CD14-positive monocyte (primary cell): ENCODE data around the gene CKM. TPM values are rescaled to one million over a fixed set of nuclear protein-coding genes. Genes with fewer than 3 reads are reported as not detected.

Experiments
- DNase-seq, 3 donors: peaks; one replicate each; pipeline ENCODE4 v3.0.0-alpha.2; 2011 to 2022
- H2AFZ ChIP-seq: 2 replicates; pipeline ENCODE4 v1.6.0; 2012; ENCODE audit warnings: mild to moderate bottlenecking, low read depth, low read length, inconsistent platforms; ENCODE audit not compliant: insufficient read depth, poor library complexity, severe bottlenecking
- H3K27ac ChIP-seq, 2 donors: 1 replicate in 1 of 2; 2 replicates in 1 of 2; pipeline ENCODE4 v1.5.1; 2012 to 2013; ENCODE audit warnings: low read length in 2 of 2, control low read depth in 1 of 2, inconsistent platforms in 1 of 2, low read depth in 1 of 2, mild to moderate bottlenecking in 1 of 2
- H3K27me3 ChIP-seq, 2 donors: one replicate each; pipeline versions ENCODE4 v1.6.0 to v1.6.1; 2011 to 2013; ENCODE audit warnings: low read length in 2 of 2; ENCODE audit not compliant: control insufficient read depth in 2 of 2, insufficient read depth in 2 of 2
- H3K36me3 ChIP-seq, 2 donors: replicated peaks in 1 of 2; 1 replicate in 1 of 2; 2 replicates in 1 of 2; pipeline versions ENCODE4 v1.5.1 to v1.6.1; 2012 to 2013; ENCODE audit warnings: low read length in 2 of 2, control low read depth in 1 of 2, inconsistent platforms in 1 of 2, mild to moderate bottlenecking in 1 of 2; ENCODE audit not compliant: insufficient read depth in 2 of 2, control insufficient read depth in 1 of 2
- H3K4me1 ChIP-seq, 2 donors: 1 replicate in 1 of 2; 2 replicates in 1 of 2; pipeline versions ENCODE4 v1.5.1 to v1.6.1; 2012 to 2013; ENCODE audit warnings: low read length in 2 of 2, control low read depth in 1 of 2, inconsistent platforms in 1 of 2, mild to moderate bottlenecking in 1 of 2, moderate library complexity in 1 of 2; ENCODE audit not compliant: insufficient read depth in 2 of 2, control insufficient read depth in 1 of 2
- H3K4me2 ChIP-seq: replicated peaks from 2 replicates; pipeline ENCODE3; 2012; ENCODE audit warnings: low read length, moderate library complexity, mild to moderate bottlenecking; ENCODE audit not compliant: poor library complexity, severe bottlenecking; ENCODE audit errors: extremely low read depth
- H3K4me3 ChIP-seq, 3 experiments: fragments of 200-600 bp in 1 of 3; sonication (generic) in 1 of 3; replicated peaks in 1 of 3; 1 replicate in 2 of 3; 2 replicates in 1 of 3; pipeline ENCODE4 v1.5.1; 2011 to 2013; ENCODE audit warnings: low read length in 3 of 3, mild to moderate bottlenecking in 3 of 3, control low read depth in 2 of 3, low read depth in 2 of 3, inconsistent platforms in 1 of 3, moderate library complexity in 1 of 3
- H3K79me2 ChIP-seq: 2 replicates; pipeline ENCODE4 v1.6.0; 2012; ENCODE audit warnings: mild to moderate bottlenecking, control low read depth, inconsistent platforms, low read length, moderate library complexity; ENCODE audit not compliant: insufficient read depth
- H3K9ac ChIP-seq: 2 replicates; pipeline ENCODE4 v1.6.0; 2017; ENCODE audit warnings: low read length, mild to moderate bottlenecking; ENCODE audit not compliant: insufficient read depth, poor library complexity, severe bottlenecking
- H3K9me3 ChIP-seq, 2 donors: replicated peaks in 1 of 2; 1 replicate in 1 of 2; 2 replicates in 1 of 2; pipeline versions ENCODE4 v1.5.1 to v1.6.1; 2012 to 2013; ENCODE audit warnings: low read length in 2 of 2, control low read depth in 1 of 2; ENCODE audit not compliant: control insufficient read depth in 1 of 2, insufficient read depth in 1 of 2
- H4K20me1 ChIP-seq: 2 replicates; pipeline ENCODE4 v1.6.0; 2012; ENCODE audit warnings: mild to moderate bottlenecking, low read length, control low read depth, moderate library complexity; ENCODE audit not compliant: insufficient read depth
- H3K27ac Mint-ChIP-seq, 7 donors: one replicate each; pipeline ENCODE4 v1.8.0; 2020; ENCODE audit warnings: mild to moderate bottlenecking in 7 of 7, mixed read lengths in 7 of 7, moderate library complexity in 6 of 7, inconsistent platforms in 2 of 7
- H3K27me3 Mint-ChIP-seq, 3 donors: one replicate each; pipeline ENCODE4 v1.8.0; 2021 to 2022; ENCODE audit warnings: low read depth in 3 of 3, mild to moderate bottlenecking in 3 of 3, mixed read lengths in 3 of 3, moderate library complexity in 3 of 3, inconsistent platforms in 1 of 3
- H3K36me3 Mint-ChIP-seq, 2 donors: one replicate each; pipeline ENCODE4 v1.8.0; 2020; ENCODE audit warnings: mixed read lengths in 2 of 2, inconsistent platforms in 1 of 2, mild to moderate bottlenecking in 1 of 2
- H3K4me1 Mint-ChIP-seq: one replicate; pipeline ENCODE4 v1.8.0; 2020; ENCODE audit warnings: mild to moderate bottlenecking, mixed read lengths
- H3K4me3 Mint-ChIP-seq, 2 donors: one replicate each; pipeline ENCODE4 v1.8.0; 2020; ENCODE audit warnings: mild to moderate bottlenecking in 2 of 2, mixed read lengths in 2 of 2, moderate library complexity in 1 of 2
- H3K9me3 Mint-ChIP-seq, 7 donors: one replicate each; pipeline ENCODE4 v1.8.0; 2020 to 2022; ENCODE audit warnings: mixed read lengths in 7 of 7, mild to moderate bottlenecking in 6 of 7, moderate library complexity in 6 of 7, inconsistent platforms in 2 of 7
- CTCF ChIP-seq: fragments of 200-600 bp; IDR thresholded peaks from one replicate; pipeline ENCODE4 v1.8.0; 2022; ENCODE audit warnings: antibody characterized with exemption, mild to moderate bottlenecking
- WGBS: methylation state at CpG from one replicate; pipeline ENCODE4 v1.1.5; 2013; ENCODE audit warnings: missing lambda C conversion rate; ENCODE audit not compliant: insufficient coverage; 5-methylcytosine and 5-hydroxymethylcytosine counted together
- intact Hi-C, 2 donors: fragments of 100-400 bp; cut with micrococcal nuclease; formaldehyde crosslinking; loops; one replicate each; pipeline versions ENCODE4 v1.15.0 to v1.15.1; 2023
- polyA plus RNA-seq, 3 donors: library from polyadenylated mRNA; depleted of rRNA in 1 of 3; unstranded in 2 of 3; stranded (reverse) in 1 of 3; fragments of 300-500 nt in 2 of 3; fragments of >200 nt in 1 of 3; fragmentation: Illumina TruSeq in 2 of 3; gene quantifications; 1 replicate in 2 of 3; 2 replicates in 1 of 3; pipeline ENCODE4 v1.2.3, GENCODE V29; 2012 to 2021

Gene CKM
- polyA plus RNA-seq, 3 donors: 0.17 to 0.50 (median 0.24) TPM

DNA sequence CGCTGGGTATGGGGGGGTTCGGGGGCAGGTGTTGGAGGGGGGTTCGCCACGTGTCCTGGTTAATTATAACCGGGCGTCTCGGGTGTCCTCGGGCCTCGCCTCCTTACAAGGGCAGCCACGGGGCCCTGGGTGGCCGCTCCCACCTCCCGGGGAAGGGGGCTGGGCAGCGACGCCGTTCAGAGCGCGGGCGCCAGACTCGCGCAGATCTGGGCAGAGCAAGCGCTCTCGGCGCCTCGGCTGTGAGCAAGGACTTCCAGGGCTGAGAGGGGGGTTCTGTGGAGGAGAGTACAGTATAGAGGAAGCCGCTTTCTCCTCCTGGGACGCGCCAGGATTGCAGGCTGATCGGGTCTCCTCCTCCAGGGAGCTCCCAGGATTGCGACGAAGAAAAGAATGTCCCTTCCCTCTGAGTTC lies 1.0 kb upstream of the CKM start:
- H3K27me3 ChIP-seq: peaks cover 8 to 31% of the 10 kb centered on the region in 2 donors
- H3K27me3 Mint-ChIP-seq: peaks cover 31 to 47% (median 33%) of the 10 kb centered on the region in 3 donors
- H4K20me1 ChIP-seq: no peaks in the 10 kb centered on the region
- no peaks in the 10 kb centered on the region for H3K9me3 ChIP-seq
- H3K4me1 Mint-ChIP-seq: peaks cover 6% of the 10 kb centered on the region
- no peaks in the 10 kb centered on the region for H3K36me3 Mint-ChIP-seq
- no peaks in the 10 kb centered on the region for H3K79me2 ChIP-seq
- H3K4me3 ChIP-seq: no peak overlapping the region
- no peak overlapping the region for H3K27ac Mint-ChIP-seq
- H3K4me2 ChIP-seq: no peak overlapping the region
- no peak for TF ChIP-seq CTCF
- H3K4me1 ChIP-seq: peaks cover 3 to 7% of the 10 kb centered on the region in 2 donors
- no peaks in the 10 kb centered on the region for H3K36me3 ChIP-seq
- intact Hi-C loops: no loop called here
- no peak for DNase-seq
- no peak overlapping the region for H2AFZ ChIP-seq
- H3K9ac ChIP-seq: no peak overlapping the region
- no peak overlapping the region for H3K27ac ChIP-seq
- H3K4me3 Mint-ChIP-seq: peak overlapping the region; percentile 24 to 52
- peaks cover 0 to 8% (median 2%) of the 10 kb centered on the region in 7 donors for H3K9me3 Mint-ChIP-seq
- 4% methylated on average over 14 of the region's 30 CpGs for WGBS

GRCh38 chr19:45322311-45322710 lies 364 bp downstream of the CKM start:
- Histone ChIP-seq H3K9me3 (no peaks in the 10 kb centered on the region), H3K79me2 (no peaks in the 10 kb centered on the region), H3K36me3 (no peaks in the 10 kb centered on the region), H3K4me2 (no peak overlapping the region), H4K20me1 (no peaks in the 10 kb centered on the region), H2AFZ (no peak overlapping the region), H3K27me3 (peaks cover 8 to 31% of the 10 kb centered on the region in 2 donors), H3K9ac (no peak overlapping the region), H3K27ac (no peak overlapping the region), H3K4me3 (no peak overlapping the region), H3K4me1 (peaks cover 3 to 7% of the 10 kb centered on the region in 2 donors)
- Mint-ChIP-seq H3K4me3 (peak overlapping the region in 1 of 2 donors; percentile 49), H3K27ac (no peak overlapping the region), H3K9me3 (peaks cover 0 to 8% (median 2%) of the 10 kb centered on the region in 7 donors), H3K36me3 (no peaks in the 10 kb centered on the region), H3K4me1 (peaks cover 6% of the 10 kb centered on the region), H3K27me3 (peaks cover 36 to 55% (median 41%) of the 10 kb centered on the region in 3 donors)
- WGBS: 78% methylated on average over 7 of the region's 11 CpGs
- intact Hi-C loops: no loop called here
- DNase-seq: no peak
- TF ChIP-seq CTCF: no peak
